Measurements from ENCODE around the gene ROR1. TPM values are rescaled to one million over a fixed set of nuclear protein-coding genes. Genes with fewer than 3 reads are reported as not detected.
A peak's percentile ranks its signal among the peaks of the same experiment; 100 is the strongest.
"Not testable (repeated sequence)": the region's sequence is repeated elsewhere in the genome, so short reads cannot be mapped to it uniquely, and the experiment has no call there.

The ROR1 gene
- total RNA-seq, 1 experiment from 2014 or later, result 4.1 TPM

GRCh38 chr1:63758791-63759190, 15.0 kb upstream of the ROR1 start:
- DNase-seq (ENCODE audit: low spot score), result no peak

GRCh38 chr1:63759778-63760177, 14.0 kb upstream of the ROR1 start:
- no peak for DNase-seq (ENCODE audit: low spot score)

GRCh38 chr1:63770381-63770780, 3.4 kb upstream of the ROR1 start:
- no peak for DNase-seq (ENCODE audit: low spot score)

GRCh38 chr1:63772201-63772600, 1.6 kb upstream of the ROR1 start:
- no peak for DNase-seq (ENCODE audit: low spot score)

GRCh38 chr1:63772876-63773275, 941 bp upstream of the ROR1 start:
- DNase-seq (ENCODE audit: low spot score), result no peak

- no peak for DNase-seq (ENCODE audit: low spot score)
Observed at GRCh38 chr1:63773496-63773814, 362 bp upstream of the ROR1 start.

- DNase-seq (ENCODE audit: low spot score), result no peak
Observed at GRCh38 chr1:63774617-63775417, 1.0 kb downstream of the ROR1 start.

- no peak for DNase-seq (ENCODE audit: low spot score)
Observed at GRCh38 chr1:63775418-63776127, 1.8 kb downstream of the ROR1 start.

GRCh38 chr1:63777286-63777685, 3.5 kb downstream of the ROR1 start:
- no peak for DNase-seq (ENCODE audit: low spot score)

GRCh38 chr1:63777965-63778880, 4.4 kb downstream of the ROR1 start:
- DNase-seq (ENCODE audit: low spot score), result no peak

- peak; percentile 70 for DNase-seq (ENCODE audit: low spot score)
Observed at GRCh38 chr1:63779338-63780211, 5.8 kb downstream of the ROR1 start.

- DNase-seq (ENCODE audit: low spot score), result no peak
Observed at GRCh38 chr1:63780565-63780964, 6.7 kb downstream of the ROR1 start.

GRCh38 chr1:63782982-63783381, 9.2 kb downstream of the ROR1 start:
- DNase-seq (ENCODE audit: low spot score), result no peak

GRCh38 chr1:63784083-63784482, 10.3 kb downstream of the ROR1 start:
- no peak for DNase-seq (ENCODE audit: low spot score)

GRCh38 chr1:63784489-63785390, 10.9 kb downstream of the ROR1 start:
- DNase-seq (ENCODE audit: low spot score), result no peak

- not testable (repeated sequence) for DNase-seq (ENCODE audit: low spot score)
Observed at GRCh38 chr1:63787270-63787669, 13.5 kb downstream of the ROR1 start.

GRCh38 chr1:63787875-63788274, 14.1 kb downstream of the ROR1 start:
- no peak for DNase-seq (ENCODE audit: low spot score)

- no peak for DNase-seq (ENCODE audit: low spot score)
Observed at GRCh38 chr1:63789856-63790605, 16.2 kb downstream of the ROR1 start.

- DNase-seq (ENCODE audit: low spot score), result no peak
Observed at GRCh38 chr1:63790989-63791388, 17.2 kb downstream of the ROR1 start.

- DNase-seq (ENCODE audit: low spot score), result no peak
Observed at GRCh38 chr1:63792152-63792551, 18.3 kb downstream of the ROR1 start.

All from H4 (cell line).